Endothelial cell of hepatic sinusoid (primary cell): ENCODE measurements around the gene SLC22A23.
"Not testable (repeated sequence)": the region's sequence is repeated elsewhere in the genome, so short reads cannot be mapped to it uniquely, and the experiment has no call there.

Experiments
- in situ Hi-C: cut with HindIII; loops from 2 replicates; pipeline ENCODE4 v1.10.0; 2017; ENCODE audit warnings: low sequenced_read_pairs

Gene SLC22A23

GRCh38 chr6:3391902-3392458 lies 64.9 kb downstream of the SLC22A23 start:
- in situ Hi-C loops = no loop called here

- in situ Hi-C loops = no loop called here
Observed at GRCh38 chr6:3390698-3391097, 66.2 kb downstream of the SLC22A23 start.

- in situ Hi-C loops = no loop called here
Observed at GRCh38 chr6:3389390-3390167, 67.3 kb downstream of the SLC22A23 start.

DNA sequence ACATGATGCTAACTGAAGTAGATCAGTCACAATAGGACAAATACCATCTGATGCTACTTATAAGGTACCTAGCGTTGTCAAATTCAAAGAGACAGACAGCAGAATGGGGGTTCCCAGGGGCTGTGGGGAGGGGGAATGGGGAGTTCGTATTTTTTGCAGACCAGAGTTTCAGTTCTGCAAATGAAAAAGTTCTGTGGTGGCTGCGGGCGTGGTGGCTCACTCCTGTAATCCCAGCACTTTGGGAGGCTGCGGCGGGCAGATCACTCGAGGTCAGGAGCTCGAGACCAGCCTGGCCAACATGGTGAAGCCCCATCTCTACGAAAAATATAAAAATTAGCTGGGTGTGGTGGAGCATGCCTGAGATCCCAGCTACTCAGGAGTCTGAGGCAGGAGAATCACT lies 68.1 kb downstream of the SLC22A23 start:
- in situ Hi-C loops = no loop called here

GRCh38 chr6:3386374-3386857 lies 70.4 kb downstream of the SLC22A23 start:
- in situ Hi-C loops = no loop called here

- in situ Hi-C loops = no loop called here
Observed at GRCh38 chr6:3385660-3386151, 71.1 kb downstream of the SLC22A23 start.

GRCh38 chr6:3385181-3385580 lies 71.7 kb downstream of the SLC22A23 start:
- in situ Hi-C loops = not testable (repeated sequence)

- in situ Hi-C loops = no loop called here
Observed at GRCh38 chr6:3384241-3385143, 72.4 kb downstream of the SLC22A23 start.

- in situ Hi-C loops = no loop called here
Observed at GRCh38 chr6:3383525-3383924, 73.3 kb downstream of the SLC22A23 start.

DNA sequence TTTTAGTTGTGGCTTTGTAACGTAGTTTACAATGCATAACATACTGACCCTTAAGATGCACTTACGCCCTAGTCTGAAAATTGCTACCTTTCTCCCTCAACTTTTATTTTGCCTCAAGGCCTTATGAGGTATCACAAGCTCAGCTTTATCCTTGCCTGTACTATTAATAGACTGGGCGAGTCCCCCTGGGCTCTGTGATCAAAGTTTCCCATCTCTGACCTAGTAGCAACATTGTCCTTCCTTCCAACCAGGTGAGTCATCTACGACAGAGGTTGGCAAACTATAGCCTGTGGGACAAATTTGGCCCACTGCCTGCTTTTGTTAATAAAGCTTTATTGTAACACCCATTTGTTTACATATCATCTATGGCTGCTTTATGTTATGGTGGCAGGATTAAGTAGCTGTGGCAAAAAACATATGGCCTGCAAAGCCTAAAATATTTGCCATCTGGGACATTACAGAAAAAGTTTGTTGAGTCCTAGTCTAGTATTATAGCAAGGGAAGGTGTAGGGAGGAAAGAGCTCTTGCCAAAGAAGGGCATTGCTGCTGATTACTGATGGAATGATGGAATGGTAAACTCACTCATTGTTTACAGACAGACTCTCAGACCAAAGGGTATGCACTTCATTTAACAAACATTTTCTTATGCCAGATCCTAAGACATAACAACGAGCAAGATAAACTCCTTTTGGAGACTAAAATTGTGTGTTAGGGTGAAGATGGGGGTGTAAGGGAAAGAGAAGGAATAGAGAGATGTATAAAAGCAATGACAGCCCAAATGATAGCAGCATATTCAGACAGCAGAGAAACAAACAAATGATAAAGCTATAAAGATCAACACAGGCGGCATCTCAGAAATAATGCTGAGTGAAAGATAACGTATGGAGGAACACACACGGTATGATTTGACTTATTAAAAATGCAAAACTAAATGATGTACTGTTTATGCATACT lies 74.2 kb downstream of the SLC22A23 start:
- in situ Hi-C loops = no loop called here

DNA sequence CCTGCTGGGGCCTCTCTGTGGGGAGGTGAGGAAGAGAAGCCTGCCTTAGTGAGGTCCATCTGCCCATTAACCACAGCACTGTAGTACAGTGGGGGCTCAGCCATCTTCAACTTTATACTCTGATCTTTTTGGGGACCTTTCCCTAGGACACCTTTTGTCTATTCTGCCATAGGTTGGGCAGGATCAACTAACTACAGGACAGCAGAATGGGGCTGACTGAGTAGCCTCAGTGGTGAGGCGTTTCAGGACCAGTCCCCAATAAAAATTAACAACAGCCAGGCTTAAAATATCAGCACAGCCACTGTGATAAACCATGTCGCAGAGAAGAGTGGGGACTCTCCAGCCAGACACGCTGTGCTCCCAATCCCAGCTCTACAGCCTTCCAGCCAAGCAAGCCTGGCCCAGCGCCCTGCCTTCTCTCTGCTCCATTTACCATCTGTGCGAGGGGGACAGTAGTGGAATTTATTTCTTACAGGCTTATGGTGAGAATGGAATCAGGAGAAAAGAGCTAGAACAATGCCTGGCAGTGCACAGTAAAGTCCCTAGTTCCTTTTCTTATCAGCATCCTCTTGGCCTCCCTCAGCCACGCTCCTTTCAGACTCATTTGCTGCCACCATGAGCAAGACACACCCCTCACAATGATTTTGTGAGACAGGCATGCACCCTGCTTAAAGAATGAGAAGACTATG lies 75.5 kb downstream of the SLC22A23 start:
- in situ Hi-C loops = no loop called here

DNA sequence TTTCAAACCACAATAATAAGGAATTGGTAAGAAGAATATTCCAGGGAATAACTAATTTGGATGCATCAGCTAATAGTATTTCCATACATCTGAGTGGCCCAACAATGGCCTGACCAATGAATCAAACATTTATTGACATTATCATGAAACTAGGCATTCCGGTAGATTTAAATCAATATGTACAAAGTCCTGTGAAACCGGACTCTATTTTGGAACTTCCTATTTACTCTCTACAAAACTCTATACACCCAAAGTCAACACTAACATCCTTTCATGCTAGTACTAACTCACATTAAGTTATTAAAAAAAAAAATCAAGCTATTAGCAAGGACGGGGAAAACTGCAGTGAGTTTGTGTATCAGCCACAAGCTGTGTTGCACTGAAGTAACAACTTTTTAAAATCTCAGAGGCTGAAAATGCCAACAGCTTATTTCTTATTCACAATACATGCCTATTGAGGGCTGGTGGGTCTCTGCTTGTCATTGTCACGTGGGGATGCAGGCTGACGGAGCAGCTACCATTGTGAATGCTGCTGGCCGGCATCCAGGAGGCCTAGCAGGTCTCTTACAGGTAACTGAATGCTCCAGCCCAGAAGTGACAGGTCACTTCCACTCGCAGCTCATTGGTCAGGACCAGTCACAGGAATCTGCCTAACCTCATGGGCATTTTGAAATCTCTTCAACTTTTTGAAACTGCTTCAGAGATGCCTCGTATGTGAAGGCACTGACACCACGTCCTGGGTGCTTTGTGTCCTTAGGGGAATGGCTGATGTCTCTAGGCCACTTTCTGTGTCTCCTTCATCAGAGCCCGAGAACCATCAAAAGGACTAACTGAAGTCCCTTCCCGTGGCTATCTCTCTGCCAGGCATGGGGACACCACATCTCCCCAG lies 76.3 kb downstream of the SLC22A23 start:
- in situ Hi-C loops = no loop called here

DNA sequence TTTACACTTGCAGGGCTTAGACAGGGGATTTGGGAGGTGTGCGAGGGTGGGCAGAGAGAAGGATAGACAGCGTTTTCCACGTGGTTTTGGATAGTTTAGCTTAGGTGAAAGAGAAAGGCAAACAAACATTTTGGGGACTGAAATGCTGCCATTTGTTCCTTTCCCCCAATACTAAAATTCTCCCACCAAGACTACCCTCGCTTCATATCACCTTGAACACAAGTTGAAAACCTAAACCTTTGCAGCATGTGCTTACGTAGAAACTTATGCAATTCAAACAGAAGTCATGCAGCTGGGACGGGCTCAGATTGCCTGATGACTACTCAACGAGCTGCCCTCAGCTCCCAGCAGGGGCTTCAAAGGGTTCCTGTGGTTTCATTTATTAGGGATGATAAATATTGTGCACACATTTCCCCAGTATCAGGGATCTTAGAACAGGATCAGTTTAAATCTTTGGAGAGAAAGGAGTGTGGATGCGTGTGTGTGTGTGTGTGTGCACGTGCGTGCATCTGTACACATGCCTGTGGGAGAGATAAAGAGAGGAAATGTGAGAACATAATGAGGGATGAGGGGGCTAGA lies 77.3 kb downstream of the SLC22A23 start:
- in situ Hi-C loops = no loop called here

DNA sequence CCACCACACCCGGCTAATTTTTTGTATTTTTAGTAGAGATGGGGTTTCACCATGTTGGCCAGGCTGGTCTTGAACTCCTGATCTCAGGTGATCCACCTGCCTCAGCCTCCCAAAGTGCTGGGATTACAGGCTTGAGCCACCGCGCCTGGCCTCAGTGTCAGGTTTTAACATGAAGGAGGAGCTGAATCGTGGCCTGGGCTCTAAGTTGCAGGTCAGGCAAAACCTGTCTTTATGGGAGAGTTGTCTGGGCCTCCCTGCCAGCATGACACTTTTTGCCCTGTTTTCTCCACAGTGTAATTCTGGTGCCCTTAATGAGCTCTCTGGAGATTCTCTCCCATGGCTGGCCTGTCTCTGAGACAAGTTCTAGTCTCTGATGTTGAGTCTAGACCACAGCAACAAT lies 78.0 kb downstream of the SLC22A23 start:
- in situ Hi-C loops = not testable (repeated sequence)

DNA sequence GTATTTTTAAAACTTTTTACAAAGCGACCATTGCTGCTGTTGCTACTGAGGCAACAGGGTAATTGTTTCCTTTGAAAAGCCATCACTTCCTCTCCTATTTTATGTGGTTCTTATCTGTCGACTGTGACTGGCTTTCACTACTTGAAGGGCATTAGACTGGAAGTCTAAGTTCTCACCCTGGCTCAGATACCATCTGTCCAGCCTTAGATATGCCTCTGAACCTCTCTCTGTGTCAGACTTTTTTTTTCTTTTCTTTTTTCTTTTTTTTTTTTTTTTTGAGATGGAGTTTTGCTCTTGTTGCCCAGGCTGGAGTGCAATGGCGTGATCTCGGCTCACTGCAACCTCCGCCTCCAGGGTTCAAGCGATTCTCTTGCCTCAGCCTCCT lies 78.5 kb downstream of the SLC22A23 start:
- in situ Hi-C loops = not testable (repeated sequence)

DNA sequence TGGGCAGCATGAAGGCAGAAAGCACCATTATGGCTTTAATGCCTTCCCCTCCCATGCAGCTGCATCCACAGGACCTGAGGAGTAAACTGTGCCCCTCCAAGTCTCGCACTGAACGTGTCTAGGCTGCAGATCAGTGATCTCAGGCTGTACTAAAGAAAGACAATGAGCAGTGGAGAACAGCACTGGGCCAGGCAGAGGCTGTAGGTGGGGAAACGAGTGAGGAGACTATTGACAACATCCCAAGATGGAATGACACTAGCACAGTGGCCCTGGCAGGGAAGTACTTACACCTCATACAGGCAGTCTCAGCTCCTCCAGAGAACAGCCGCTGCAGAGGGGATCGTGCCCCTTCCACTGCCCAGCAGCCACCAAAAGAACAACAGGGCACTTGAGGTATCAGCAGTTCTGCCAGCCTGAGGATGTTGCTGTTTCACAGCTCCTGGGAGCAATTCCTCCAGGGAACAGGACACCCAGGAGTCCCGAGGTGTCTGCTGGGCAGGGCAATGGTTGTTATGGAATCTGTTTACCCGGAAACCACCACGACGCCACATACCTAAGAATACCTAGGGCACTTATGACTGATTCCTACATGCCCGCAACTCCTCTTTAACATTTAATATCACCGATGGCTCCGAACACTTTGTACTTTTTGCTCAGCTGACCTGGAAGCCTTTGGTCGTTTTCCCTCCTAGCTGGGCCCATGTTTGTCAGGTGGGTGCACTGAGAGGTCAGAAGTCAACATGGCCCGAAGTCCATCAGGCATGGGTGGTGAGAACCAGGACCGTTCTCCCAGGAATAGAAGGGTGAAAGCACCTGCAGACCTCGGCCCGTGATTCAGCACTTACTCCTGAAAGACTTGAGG lies 79.1 kb downstream of the SLC22A23 start:
- in situ Hi-C loops = no loop called here

DNA sequence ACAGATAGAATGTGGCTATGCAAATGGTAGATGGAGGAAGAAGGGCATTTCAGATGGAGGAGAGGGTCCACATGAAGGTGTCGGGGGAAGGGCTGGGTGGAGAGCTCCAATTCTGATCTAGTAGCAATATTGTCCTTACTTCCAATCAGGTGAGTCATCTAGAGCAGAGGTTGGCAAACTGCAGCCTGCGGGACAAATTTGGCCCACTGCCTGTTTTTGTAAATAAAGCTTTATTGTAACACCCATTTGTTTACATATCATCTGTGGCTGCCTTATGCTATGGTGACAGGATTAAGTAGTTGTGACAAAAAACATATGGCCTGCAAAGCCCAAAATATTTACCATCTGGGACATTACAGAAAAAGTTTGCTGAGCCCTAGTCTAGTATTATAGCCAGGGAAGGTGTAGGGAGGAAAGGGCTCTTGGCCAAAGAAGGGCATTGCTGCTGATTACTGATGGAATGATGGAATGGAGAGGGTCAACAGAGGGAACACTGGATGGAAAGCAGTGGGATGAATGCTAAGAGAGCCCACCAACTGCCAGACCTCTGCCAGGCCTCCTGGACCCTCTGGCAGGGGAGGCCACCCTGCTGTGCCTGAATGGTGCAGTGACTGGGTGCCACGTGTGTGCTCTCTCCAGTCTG lies 79.8 kb downstream of the SLC22A23 start:
- in situ Hi-C loops = no loop called here
